OCI-LY3 (cell line): Measurements from ENCODE around the gene POLR3K.

ENCODE experiments used
- EZH2phosphoT487 ChIP-seq: fragments of 200-600 bp; shearing (Covaris generic); IDR thresholded peaks from 2 replicates; pipeline ENCODE4 v1.6.1; 2018; ENCODE audit warnings: antibody characterized with exemption, mixed run types, low read depth
- TF ChIP-seq, protein P1 (sequence below): fragments of 200-600, 300-600 bp; sonication (generic); IDR thresholded peaks from 2 replicates; pipeline ENCODE4 v1.5.1; 2014; ENCODE audit warnings: antibody characterized with exemption, low read length, low read depth

- TF ChIP-seq, protein P1, sequence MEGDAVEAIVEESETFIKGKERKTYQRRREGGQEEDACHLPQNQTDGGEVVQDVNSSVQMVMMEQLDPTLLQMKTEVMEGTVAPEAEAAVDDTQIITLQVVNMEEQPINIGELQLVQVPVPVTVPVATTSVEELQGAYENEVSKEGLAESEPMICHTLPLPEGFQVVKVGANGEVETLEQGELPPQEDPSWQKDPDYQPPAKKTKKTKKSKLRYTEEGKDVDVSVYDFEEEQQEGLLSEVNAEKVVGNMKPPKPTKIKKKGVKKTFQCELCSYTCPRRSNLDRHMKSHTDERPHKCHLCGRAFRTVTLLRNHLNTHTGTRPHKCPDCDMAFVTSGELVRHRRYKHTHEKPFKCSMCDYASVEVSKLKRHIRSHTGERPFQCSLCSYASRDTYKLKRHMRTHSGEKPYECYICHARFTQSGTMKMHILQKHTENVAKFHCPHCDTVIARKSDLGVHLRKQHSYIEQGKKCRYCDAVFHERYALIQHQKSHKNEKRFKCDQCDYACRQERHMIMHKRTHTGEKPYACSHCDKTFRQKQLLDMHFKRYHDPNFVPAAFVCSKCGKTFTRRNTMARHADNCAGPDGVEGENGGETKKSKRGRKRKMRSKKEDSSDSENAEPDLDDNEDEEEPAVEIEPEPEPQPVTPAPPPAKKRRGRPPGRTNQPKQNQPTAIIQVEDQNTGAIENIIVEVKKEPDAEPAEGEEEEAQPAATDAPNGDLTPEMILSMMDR, result no peak
- no peak for TF ChIP-seq EZH2phosphoT487
Observed at GRCh38 chr16:43294-43693, 10.1 kb downstream of the POLR3K start.
